Forelimb muscle (tissue), 1 donor: ENCODE results near the gene CDC20. TPM values are rescaled to one million over a fixed set of nuclear protein-coding genes. Genes with fewer than 3 reads are reported as not detected.

ENCODE experiments used
- DNase-seq: peaks from one replicate; pipeline ENCODE4 v3.0.0-alpha.2; 2013; ENCODE audit warnings: low read depth
- polyA plus RNA-seq: library from polyadenylated mRNA; unstranded; fragments of 120-200 nt; gene quantifications from one replicate; pipeline ENCODE4 v1.2.1, GENCODE V29; 2013; ENCODE audit not compliant: insufficient read length

The CDC20 gene
- polyA plus RNA-seq, 1 donor = 14.3 TPM

- DNase-seq = no peak
These were observed 28.6 kb upstream of the CDC20 start for GRCh38 chr1:43329995-43330751.

GRCh38 chr1:43331688-43332087, 27.1 kb upstream of the CDC20 start:
- DNase-seq = no peak

GRCh38 chr1:43334453-43335205, 24.2 kb upstream of the CDC20 start:
- DNase-seq = no peak

GRCh38 chr1:43337588-43337987, 21.2 kb upstream of the CDC20 start, which contains the start of gene MPL:
MPL (plus strand) TSS chr1:43337818; CDS start chr1:43337849, 31 bp downstream.
- DNase-seq = no peak

DNA sequence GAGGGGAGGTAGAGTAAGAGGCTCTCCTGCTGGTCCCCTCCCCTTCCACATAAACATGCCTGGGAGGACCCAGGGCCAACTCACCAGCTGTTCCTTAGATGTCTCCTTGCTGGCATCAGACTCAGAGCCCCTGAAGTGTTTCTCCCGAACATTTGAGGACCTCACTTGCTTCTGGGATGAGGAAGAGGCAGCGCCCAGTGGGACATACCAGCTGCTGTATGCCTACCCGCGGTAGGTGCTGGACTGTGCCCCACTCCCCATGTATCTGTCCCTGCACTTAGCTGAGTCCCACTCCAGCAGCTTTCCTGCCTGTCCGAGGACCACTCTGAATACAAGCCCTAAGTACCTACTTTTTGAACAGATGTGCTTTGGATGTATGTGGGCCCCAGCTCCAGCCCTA, 20.8 kb upstream of the CDC20 start:
- no peak for DNase-seq

DNA sequence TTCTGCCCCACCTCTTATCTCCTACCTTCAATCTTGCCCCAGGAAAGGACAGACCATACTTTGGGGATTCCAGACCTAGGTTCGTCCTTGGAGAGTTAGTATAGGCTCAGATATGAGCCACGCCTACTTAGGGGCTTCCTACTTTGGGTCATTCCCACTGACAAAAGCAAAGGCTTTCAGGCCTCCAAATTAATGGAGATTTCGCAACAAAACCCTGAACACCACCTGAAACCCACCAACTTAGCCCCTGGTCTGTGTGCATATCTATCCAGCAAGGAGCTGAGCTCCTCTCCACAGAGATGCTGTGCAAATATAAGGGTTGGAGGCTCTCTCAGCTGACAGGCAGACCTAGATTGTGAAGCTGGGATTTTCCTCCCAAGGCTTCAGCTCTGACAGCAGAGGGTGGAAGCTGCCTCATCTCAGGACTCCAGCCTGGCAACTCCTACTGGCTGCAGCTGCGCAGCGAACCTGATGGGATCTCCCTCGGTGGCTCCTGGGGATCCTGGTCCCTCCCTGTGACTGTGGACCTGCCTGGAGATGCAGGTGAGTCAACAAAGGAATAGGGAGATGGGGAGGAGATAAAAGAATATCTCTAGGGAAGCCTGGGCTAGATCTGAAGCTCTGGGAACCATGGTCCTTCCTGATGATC, 19.1 kb upstream of the CDC20 start:
- no peak for DNase-seq

DNA sequence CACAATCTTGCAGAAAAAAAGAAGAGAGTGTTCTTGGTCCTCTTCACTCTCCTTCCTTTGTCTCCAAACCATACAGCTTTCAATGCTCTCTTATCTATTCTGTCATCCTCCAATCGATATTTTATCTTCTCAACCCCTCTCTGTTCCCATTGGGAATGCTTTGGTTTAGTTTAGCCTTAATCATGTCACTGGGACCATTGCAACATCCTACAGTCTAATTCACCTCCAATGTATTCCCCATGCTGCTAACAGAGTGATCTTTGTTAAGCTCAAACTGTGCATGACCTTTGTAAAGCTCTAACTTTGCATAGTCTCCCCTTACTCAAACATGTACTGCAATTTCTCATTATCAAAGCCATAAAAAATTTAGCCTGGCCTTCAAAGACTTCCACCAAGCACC, 18.2 kb upstream of the CDC20 start:
- DNase-seq = no peak

DNA sequence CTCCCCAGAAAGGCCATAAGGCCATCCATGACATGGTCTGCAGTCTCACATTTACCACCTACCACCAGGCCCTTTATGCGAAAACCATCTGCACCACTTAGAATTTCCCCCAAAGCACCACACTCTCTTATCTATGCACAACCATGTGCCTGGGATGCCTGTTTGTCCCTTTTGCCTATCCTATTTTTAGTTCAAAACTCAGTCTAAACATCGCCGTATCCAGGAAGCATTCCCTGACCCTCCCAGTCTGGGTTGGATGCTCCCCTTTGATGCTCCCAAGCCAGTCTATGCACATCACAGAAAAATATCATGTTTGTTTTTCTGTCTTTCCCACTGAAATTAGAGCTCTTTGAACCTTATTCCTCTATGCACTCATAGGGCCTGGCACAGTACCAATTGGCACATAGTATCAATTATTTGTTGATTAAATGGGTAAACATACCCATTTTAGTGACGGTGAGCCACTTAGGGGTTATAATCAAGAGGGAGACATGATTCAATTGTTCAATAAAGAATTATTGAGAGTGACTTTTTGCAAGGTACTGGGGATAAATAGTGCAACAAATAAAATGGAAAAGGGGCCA, 14.4 kb upstream of the CDC20 start:
- no peak for DNase-seq

GRCh38 chr1:43345120-43345519, 13.7 kb upstream of the CDC20 start:
- no peak for DNase-seq

GRCh38 chr1:43346636-43347035, 12.1 kb upstream of the CDC20 start:
- no peak for DNase-seq

- DNase-seq = no peak
These were observed 10.4 kb upstream of the CDC20 start for GRCh38 chr1:43348343-43348808.

- no peak for DNase-seq
These were observed 9.8 kb upstream of the CDC20 start for GRCh38 chr1:43348809-43349593.

GRCh38 chr1:43349594-43350306, 9.0 kb upstream of the CDC20 start:
- no peak for DNase-seq

- no peak for DNase-seq
These were observed 7.8 kb upstream of the CDC20 start for GRCh38 chr1:43350976-43351375.

- DNase-seq = no peak
These were observed 7.1 kb upstream of the CDC20 start for GRCh38 chr1:43351421-43352350.

GRCh38 chr1:43352351-43352705, 6.5 kb upstream of the CDC20 start:
- DNase-seq = no peak

GRCh38 chr1:43352881-43353280, 5.9 kb upstream of the CDC20 start:
- no peak for DNase-seq

GRCh38 chr1:43354471-43354870, 4.3 kb upstream of the CDC20 start:
- no peak for DNase-seq

GRCh38 chr1:43354936-43355335, 3.8 kb upstream of the CDC20 start:
- no peak for DNase-seq

- no peak for DNase-seq
These were observed 1.5 kb upstream of the CDC20 start for GRCh38 chr1:43357251-43357650.
